ENCODE results near the gene MARCHF10.

GRCh38 chr17:62689441-62690167 lies 118.5 kb downstream of the MARCHF10 start:
- TF ChIP-seq CTCF (conservative IDR thresholded peaks at IDR 0.05; ENCODE audit: low read depth, low read length) (no peak), EZH2 (IDR thresholded peaks at IDR 0.05; ENCODE audit: low read length, unreplicated experiment) (no peak)

Data from PC-3 (cell line).